ENCODE measurements around the gene METTL15.
"Not testable (repeated sequence)": the region's sequence is repeated elsewhere in the genome, so short reads cannot be mapped to it uniquely, and the experiment has no call there.

The METTL15 gene

GRCh38 chr11:28303477-28304191 is 195.4 kb downstream of the METTL15 start:
- DNase-seq = no peak

GRCh38 chr11:28315440-28315839 is 207.3 kb downstream of the METTL15 start:
- DNase-seq = no peak

GRCh38 chr11:28318871-28319270 is 210.7 kb downstream of the METTL15 start:
- no peak for DNase-seq

GRCh38 chr11:28323621-28324020 is 215.4 kb downstream of the METTL15 start:
- no peak for DNase-seq

- DNase-seq = not testable (repeated sequence)
Measured at GRCh38 chr11:28332393-28332792, 224.2 kb downstream of the METTL15 start.

GRCh38 chr11:28337701-28338100 is 229.5 kb downstream of the METTL15 start:
- no peak for DNase-seq

GRCh38 chr11:28338371-28338770 is 230.2 kb downstream of the METTL15 start:
- DNase-seq = no peak

GRCh38 chr11:28339488-28339887 is 231.3 kb downstream of the METTL15 start:
- DNase-seq = no peak

GRCh38 chr11:28342716-28343115 is 234.5 kb downstream of the METTL15 start:
- no peak for DNase-seq

- DNase-seq = no peak
Measured at GRCh38 chr11:28343304-28344233, 235.4 kb downstream of the METTL15 start.

GRCh38 chr11:28346209-28346608 is 238.0 kb downstream of the METTL15 start:
- DNase-seq = no peak

- no peak for DNase-seq
Measured at GRCh38 chr11:28346721-28347120, 238.5 kb downstream of the METTL15 start.

GRCh38 chr11:28347371-28347770 is 239.2 kb downstream of the METTL15 start:
- no peak for DNase-seq

- DNase-seq = no peak
Measured at GRCh38 chr11:28350216-28350615, 242.0 kb downstream of the METTL15 start.

GRCh38 chr11:28353991-28354390 is 245.8 kb downstream of the METTL15 start:
- no peak for DNase-seq

- DNase-seq = no peak
Measured at GRCh38 chr11:28366549-28367346, 258.6 kb downstream of the METTL15 start.

GRCh38 chr11:28378095-28378494 is 269.9 kb downstream of the METTL15 start:
- not testable (repeated sequence) for DNase-seq

Data from retina (tissue), 1 donor.